Stimulated activated CD4-positive, alpha-beta T cell treated with anti-CD3 and anti-CD28 coated beads, Interleukin-15, amount 100 ng/mL, for 48 hours (primary cell): Measurements from ENCODE around the gene KRT14.
"Not testable (repeated sequence)": the region's sequence is repeated elsewhere in the genome, so short reads cannot be mapped to it uniquely, and the experiment has no call there.

Experiments
- DNase-seq, 2 donors: peaks; one replicate each; pipeline ENCODE4 v3.0.0-alpha.2; 2020; ENCODE audit warnings: low read depth in 2 of 2

The KRT14 gene

DNA sequence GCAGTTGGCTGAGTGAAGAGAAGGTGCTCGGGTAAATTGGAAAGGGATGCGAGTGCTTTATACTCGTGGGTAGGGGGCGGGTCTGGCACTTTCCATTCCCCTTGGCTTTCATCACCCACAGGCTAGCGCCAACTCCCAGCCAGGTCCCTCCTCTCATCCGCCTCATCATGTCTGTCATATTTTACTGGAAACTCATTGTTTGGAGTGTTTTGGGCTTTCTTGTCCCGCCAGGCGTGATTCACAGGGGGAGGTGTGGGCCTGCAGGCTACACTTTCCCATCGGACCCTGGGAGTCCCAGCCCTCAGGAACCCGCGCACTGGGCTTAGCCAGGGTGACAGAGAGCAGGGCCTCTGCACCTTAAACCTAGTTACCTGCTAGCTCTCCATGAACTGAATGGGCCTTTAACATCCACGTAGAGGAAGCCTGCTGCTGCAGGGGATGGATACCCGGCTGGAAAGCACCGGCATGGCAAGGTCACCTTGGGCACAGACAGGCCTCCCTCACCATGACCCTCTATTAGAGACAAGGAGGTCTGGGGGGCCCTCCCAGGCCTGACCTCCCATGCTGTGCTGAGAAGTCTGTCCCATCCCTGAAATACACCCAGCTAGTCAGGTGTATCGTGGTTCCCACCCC is at the start of gene KRT14:
Gene KRT14 (minus strand): TSS at position 33 of the 633 bp plus-strand sequence. CDS start 61 bp downstream, outside the sequence.
- no peak for DNase-seq

DNA sequence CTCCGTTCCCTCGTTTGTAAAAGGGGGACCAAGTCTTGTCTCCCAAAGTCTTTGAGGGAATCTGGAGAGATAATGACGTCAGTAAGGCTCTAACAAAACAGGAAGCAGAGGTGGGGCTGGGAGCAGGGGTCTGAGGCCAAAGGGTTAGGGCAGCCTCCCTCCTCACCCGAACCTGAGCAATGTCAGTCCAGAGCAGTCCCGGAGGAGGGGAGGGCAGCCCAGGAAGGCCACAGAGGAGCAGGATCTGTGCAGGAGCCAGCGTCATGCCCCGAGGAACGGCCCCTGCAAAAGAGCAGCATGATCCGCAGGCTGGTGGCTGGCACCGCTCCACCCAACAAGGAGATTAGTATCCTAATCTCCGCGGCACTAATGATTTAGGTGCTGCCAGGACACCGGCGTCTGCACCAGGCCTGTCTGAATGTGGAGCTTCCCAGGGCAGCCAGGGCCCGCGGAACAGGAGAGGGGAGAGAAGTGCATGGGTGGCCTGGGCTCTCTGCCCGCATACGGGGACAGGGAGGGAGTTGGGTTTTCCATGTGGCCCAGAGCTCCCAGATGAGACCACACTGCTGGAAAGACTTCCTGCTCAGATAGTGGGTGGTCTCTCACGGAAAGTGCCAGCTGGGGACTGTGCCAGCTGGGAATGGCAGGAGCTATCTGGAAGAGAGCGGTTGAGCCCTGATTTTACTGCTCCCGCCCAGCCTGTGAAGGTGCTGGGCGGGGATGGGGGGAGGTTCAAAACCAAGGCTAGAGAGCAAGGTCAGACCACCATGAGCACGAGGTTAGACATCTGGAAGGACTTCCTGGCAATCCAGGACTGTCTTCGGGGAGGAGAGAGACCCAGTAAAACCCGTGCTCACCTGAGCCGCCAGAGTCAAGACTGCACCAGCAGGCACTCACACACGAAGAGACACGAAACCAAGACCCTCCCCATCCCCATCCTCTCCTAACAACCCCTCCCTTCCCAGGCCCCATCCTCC is 48.7 kb upstream of the KRT14 start:
- DNase-seq, result no peak

DNA sequence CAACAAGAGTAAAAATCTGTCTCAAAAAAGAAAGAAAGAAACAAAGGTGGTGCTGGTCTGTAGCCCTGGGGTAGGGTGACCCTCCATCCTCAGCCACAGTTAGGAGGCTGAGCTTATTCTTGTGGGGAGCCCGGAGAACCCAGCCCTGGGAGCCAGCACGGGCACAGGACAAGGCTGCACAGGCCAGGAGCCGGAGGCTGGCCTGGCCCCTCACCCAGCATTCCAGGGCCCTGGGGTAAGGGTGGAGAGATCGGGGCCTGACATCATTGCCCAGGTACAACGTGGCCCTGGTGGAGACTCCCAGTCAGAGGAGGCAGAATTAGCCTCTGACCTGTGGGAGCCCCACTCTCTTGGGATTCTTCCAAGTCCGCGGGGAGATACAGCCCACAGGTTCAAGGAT is 47.9 kb upstream of the KRT14 start:
- no peak for DNase-seq

DNA sequence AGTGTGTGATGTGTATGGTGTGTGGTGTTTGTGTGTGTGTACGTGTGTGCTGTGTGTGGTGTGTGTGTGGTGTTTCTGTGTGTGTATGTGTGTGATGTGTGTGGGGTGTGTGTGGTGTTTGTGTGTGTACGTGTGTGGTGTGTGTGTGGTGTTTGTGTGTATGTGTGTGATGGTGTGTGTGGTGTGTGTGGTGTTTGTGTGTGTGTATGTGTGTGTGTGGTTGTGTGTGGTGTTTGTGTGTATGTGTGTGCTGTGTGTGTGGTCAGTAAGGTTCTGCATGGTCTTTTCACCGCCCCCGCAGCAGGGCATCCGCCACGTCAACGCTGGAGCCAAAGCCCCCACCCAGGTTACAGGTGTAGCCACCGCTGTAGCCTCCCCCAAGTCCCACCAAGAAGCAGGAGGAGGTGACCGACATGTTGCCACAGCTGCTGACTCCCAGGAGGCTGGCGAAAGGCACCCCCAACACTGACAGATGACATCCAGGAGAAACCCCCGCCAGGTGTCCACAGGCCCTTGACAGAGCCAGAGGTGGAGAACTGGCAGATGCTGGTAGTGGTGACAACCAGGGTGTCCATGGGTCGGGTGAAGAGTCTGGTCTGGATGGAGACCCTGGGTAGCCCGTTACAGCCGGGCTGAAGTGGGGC is 47.0 kb upstream of the KRT14 start:
- no peak for DNase-seq

DNA sequence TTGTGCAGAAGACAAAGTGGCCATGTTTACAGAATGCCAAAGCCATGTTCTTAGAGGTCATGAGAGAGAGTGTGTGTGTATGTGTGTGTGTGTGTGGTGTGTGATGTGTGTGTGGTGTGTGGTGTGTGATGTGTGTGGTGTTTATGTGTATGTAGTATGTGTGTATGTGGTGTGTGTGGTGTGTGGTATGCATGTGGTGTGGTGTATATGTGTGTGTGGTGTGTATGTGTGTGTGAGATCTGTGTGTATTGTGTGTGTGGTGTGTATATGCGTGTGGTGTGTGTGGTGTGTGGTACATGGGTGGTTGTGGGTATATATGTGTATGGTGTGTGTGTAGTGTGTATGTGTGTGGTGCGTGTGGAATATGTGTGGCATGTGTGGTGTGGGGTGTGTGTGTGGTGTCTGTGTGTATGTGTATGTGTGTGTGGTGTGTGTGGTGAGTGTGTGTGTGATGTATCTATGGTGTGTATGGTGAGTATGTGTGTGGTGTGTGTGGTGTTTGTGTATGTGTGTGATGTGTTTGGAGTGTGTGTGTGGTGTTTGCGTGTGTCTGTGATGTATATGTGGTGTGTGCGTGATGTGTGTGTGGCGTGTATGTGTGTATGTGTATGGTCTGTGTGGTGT is 45.9 kb upstream of the KRT14 start:
- no peak for DNase-seq

DNA sequence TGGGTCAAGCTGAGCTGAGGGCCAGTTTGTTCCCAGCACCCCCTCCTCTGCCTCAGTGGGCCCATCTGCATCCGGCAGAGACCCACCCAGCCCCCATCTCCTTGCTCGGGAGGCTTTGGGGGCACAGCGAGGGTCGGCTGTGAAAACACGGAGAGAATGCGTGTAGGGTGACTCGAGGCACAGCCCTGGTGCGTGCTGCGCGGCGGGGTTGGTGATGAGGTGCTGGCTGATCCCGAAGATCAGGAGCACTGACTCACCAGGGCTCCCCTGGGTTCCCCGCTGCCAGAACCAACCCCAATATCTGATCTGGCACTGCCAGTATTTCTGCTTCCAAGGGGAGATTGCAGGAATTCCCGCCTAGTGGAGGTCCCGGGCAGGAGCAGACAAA is 45.2 kb upstream of the KRT14 start:
- DNase-seq, result no peak

DNA sequence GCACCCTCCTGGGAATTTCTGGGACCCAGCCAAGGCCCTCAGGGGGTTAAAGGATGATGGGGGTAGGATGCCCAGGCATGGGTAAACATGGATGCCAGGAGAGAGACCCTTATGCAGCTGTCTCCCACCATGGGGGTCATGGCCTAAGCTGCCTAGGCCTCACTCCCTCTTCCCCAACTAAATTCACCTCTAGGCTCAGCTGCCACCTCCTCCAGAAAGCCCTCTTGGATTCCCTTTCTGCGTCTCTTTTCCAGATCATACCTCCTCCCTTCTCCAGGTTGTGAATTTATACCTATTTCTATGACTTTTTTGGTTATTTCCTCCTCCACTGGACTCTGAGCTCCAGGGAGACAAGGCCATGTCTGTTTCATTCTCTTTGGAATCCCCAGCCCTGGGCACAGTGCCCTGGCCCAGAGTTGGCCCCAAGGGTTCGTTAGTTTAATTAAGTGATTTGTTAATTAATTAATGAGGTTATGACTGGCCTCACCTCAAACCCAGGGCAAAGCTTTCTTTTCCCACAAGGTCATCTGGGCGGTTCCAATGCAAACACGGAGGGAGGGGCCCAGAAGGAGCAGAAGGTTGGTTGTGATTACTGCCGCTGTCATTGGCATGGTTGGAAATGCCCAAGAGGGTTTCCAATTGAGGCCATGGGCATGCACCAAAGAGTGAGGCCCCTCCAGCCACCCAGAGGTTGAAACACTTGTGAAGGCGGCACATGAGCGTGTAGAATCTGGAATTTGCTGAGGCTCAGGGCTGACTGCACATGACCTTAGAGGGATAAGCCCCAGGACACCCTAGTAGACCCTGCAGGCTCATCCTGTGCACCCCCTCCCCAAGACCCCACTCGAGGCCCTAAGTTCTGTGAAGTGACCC is 44.6 kb upstream of the KRT14 start:
- DNase-seq, result no peak

DNA sequence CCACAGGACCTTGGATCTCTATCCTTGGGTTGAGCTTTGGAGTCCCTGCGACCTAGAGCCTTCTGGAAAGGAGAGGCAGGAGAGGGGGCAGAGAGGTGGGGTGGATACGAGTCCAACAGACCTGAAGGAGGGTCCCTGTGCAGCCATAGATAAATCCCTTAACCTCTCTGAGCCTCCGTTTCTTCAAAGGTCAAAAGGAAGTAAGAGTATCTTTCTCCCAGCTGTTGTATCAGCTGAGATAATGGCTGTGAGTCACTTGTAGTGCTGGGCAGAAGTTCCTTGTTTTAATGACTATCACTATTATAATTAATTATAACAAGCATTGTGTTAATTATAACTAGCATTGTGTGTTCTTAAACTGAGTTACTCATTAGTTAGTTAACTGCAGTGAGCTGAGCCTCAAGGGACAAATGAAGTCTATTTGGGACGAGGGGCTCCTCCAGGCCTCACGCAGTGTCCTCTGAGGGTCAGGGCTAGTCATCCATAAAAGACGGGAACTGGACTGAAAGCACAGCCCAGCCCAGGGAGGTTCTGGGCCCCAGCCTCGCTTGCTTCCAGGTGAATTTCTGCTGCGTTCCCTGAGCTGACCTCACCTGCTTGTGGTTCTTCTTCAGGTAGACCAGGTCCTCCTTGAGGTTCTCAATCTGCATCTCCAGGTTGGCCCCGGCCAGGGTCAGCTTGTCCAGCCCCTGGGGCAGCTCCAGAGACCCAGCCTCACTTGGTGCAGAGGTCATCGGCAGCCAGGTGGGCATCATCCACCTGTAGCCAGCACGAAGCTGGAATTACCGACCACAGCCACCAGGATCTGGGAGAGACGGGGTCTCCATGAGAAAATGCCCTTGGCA is 43.4 kb upstream of the KRT14 start:
- DNase-seq, result no peak

DNA sequence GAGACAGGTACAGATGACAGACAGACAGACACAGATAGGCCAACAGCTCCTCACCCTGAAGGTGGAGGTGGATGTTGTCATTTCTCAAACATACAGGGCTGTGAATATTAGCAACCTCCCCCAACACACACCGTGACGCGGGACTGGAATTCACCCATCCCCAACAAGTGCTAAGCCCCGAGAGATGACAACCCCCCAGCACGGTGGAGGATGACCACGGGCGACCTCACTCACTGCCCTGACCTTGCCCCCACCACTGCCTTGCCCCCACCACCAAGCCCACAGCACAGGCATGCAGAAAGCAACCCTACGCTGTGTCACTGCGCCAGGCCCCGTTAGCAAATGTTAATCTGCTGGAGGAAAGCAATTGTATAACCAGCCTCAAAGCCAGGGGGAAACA is 42.6 kb upstream of the KRT14 start:
- DNase-seq, result no peak

DNA sequence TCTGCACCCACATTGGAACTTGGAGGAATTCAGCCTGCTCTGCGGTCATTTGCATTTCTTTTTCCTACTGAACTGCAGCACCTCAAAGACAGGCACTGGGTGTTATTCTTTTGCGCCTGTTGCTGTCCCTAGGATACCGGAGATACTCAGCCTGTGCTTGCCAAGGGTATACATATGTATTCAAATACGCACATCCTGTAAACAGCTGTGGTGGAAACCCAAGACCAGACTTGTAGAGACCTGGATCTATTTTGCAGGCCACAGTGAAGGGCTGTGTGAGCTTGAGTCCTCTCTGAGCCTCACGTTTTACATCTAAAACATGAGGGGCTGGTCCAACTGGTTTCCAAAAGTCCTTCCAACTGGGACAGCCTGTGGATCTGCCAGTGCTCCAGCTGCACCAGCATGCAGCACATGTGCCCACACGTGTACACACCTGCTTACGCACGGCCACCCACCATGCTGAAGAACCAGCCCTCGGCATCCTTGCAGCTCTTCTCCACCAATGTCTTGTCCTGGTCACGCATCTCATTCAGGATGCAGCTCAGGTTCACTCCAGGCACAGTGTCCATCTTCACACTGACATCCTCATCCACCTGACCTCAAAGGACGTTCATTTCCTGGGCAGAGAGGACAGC is 42.0 kb upstream of the KRT14 start:
- not testable (repeated sequence) for DNase-seq

DNA sequence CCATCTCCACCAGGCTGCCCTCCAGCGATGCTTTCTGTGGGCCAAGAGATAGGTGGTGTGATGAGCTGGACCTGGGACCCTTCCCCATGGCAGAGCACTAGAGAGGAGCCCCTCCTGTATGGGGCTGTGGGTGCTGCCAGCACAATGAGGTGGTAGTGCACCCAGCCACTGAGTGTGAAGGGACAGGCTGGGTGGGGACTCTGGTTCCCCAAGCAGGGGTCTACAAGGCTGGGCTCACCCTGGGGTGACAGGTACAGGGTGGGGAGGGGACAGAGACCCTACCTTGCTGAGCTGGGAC is 41.3 kb upstream of the KRT14 start:
- not testable (repeated sequence) for DNase-seq

DNA sequence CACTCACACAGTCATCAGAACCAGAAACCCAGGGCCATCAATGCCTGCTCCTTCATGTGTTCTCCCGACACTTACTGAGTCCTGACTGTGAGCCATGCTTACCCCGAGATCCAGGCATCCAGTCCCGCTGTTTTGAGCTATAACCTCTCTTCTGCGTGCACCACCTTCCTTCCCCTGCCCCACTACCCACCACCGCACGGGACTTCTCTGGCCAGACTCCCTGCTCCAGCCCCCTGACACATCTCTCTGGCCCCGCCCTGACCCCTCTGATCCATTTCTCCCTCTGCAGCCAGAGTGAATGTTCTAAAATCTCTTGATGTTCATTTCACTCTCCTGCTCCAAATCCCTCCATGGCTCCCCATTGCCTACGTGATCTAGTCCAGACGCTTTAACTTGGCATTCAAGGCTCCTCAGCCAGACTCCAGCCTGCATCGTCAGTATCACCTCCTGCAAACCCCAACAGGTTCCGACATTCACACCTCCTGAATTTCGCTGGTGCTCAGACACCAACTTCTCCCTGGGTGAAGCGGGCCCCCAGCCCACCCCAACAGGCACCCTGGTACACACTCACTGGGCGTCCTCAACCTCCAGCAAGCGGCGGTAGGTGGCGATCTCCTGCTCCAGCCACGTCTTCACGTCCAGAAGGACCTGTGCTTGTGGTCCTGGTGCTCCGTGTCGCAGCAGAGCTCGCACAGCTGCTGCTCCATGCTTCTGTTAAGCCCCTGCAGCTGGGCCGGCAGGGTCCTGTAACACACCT is 40.8 kb upstream of the KRT14 start:
- DNase-seq, result no peak

DNA sequence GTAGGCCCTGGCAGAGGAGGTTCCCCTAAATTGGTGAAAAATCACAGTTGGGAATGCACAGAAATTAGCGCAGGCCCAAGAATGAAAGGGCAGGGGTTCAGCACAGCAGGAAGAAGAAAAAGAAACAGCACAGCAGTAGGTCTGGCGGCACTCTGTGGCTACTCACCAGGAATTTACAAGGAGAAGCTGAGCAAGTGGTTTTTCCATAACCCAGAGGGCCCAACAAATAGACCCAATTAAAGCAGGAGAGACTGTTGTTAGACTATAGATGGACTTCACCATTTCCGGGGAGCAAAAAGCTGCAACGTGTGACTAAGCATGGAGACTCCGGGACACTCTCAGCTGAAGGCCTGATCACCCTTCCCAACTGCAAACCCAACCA is 40.2 kb upstream of the KRT14 start:
- DNase-seq, result not testable (repeated sequence)

DNA sequence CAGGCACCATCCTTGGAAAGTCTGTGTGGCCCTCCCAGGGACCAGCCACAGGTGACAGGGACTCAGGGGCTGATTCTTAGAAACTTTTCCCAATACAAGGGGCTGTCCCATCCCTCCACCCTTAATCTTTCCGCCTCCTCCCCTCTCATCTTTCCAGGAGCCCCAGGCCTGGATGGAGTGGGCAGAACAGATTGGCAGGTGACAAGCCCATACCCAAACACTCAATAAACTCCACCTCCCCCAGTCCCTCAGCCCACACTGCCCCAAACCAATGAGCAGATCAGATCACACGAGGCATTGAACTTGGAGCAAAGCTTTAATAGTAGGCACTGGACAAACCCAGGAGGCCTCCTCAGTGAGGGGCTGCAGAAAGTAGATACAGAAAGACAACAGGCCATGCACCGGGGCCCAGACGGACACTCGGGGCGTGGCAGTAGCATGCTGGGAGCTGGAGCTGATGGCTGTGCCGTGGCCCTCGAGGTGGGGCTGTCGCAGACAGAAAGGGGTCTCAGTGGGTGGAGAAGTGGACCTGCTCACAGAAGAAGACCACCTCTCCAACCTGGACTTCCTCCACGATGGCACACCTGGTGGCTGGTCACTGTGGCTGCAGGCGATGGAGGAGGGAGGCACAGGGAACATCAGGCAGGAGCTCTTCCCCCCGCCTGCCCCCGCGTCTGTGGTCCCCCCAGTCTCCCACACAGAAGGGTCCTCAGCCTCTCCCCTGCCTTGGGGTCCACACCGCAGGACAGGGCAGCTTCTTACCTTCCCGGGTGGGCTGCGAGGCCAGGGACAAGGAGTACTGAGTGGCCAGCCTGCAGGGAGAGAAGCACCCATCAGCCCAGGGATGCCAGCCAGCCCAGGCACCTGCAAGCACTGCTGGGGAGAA is 39.6 kb upstream of the KRT14 start:
- not testable (repeated sequence) for DNase-seq

DNA sequence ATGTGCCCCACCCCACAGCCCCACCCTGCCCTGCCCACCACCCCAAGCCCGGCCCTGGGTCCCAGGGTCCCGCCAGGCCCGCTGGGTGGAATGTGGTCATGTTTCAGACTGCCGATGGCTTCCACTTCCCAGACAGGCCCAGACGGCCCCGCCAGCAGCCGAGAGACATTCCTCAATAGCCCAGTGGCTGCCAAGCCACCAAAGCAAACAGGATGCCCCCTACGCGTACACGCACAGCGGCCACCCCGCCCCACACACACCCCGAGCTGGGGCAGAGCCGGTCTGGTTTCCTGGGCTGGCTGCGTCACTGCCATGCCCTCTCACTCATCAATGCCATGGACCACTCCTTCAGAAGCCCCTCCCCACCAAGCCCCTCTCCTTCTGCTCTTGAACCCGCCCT is 38.9 kb upstream of the KRT14 start:
- no peak for DNase-seq

DNA sequence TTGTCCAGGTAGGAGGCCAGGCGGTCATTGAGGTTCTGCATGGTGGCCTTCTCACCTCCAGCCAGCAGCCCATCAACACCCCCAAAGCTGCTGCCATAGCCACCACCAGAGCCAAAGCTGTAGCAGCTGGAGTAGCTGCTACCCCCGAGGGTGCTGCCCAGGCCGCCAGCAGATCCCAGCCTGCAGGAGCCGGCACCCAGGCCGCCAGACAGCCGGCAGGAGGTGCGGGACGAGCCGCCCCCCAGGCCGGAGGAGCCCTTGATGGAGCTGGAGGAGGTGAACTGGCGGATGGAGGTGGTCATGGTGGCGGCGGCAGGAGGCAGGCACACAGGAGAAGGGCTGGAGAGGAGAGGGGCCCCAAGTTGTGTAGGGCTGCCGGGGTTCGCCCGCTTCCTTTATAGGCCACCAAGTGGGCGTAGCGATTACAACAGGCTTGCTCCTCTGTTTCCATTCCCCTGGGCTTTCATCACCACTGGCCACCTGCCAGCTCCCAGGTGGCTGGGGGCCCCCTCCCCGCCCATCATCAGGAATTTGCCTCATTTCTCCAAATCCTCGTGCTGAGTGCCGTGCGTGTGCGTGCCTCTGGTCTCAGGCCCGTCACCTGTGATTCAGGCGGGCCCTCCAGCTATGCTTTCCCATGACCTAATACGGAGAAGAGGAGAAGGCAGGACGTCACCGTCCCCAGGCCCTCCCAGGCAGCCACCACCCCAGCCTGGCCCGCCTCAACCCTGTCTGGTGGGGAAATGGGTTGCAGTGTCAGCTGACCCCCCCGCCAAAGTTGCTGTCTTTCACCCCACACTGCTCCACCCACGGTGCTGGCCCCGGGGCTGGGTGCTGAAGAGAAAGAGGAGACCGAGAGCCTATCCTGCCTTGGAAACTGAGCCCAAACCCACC is 37.8 kb upstream of the KRT14 start, which contains the start of gene KRT17:
Gene KRT17 (minus strand): TSS at position 368 of the 894 bp plus-strand sequence. CDS start 66 bp downstream, at position 302.
- no peak for DNase-seq
